NCI-H82 (cell line): ENCODE data around the gene PIAS2.

Experiments
- DNase-seq: peaks from one replicate; lab custom pipeline; 2025; lab: John Stamatoyannopoulos, UW

Gene PIAS2

DNA sequence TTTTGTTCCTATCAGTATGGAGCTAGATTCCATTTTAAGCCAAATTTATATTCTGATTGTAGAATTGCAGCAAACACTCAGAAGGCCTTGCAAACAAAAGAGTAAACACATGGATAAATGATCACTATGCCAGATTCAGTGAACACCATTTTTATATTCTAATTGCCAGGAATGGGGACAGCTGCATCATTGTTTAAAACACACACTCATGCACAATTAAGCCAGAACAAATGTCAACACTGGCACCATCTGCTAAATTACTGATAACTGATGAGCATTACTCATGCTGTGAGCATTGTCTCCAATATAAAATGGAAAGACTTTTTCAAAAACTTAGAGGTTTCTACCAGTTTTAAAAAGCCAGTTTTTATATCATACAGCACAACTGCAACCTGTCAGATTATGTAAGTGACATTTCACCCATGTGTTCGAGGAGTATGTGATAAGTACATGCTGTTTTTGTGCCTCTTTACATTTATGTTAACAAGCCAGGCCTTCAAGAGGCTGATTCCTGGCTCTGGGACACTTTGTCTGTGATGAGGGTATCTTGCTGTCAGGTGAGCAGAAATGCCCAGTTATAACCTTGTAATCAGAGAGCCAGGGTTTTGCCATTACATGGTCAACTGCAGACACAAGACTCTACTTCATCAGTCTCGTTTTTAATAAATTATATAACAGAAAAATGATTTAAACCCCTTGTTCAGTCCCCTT lies 156.1 kb downstream of the PIAS2 start:
- DNase-seq: no peak

DNA sequence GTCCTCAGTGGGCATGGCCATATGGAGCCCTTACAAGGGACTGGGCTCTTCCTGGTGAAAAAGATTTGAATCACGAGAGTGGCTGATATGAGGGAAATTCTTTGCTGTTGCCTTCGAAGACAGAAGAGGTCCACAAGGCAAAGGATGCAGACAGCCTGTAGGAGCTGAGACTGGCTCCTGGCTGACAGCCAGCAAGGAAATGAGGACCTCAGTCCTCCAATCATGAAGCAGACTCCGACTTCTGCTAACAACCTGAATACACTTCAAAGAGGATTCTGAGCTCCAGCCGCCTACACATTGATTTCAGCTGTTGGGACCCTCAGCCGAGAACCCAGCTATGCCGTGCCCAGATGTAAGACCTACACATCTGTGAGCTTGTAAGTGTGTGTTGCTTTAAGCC lies 157.4 kb downstream of the PIAS2 start:
- peak; percentile 46 for DNase-seq

DNA sequence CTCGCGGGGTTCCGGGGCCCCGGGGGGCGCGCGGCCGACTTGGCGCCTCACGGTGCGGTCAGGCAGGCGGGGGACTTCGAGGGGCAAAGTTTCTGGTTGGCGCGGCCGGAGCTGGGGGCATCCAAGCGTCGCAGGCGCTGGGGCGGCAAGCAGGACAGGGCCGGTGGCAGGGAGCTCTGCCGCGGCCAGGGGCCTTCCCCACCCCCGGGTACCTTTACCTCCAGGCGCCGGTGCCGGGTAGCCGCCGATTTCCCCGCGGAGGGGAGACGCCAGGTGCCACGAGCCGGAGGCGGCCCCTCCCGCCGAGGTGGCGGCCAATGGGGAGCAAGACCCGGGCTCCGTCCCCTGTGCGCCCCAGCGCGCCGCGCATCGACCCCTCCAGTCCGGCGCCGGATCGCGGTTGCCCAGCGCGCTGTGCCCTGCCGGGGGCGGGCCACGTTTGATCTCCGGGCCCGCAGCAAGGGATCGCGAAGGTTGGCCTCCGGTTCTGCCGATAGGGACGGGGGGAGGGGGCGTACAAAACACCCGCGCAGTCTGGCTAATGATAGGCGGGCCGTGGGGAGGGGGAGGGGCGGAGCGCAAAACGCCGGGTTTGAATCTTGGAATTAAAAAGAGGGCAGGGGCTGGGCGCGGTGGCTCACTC lies 160.6 kb downstream of the PIAS2 start, which contains the start of gene ST8SIA5:
Gene ST8SIA5 (minus strand): TSS at position 495 of the 643 bp plus-strand sequence. CDS start 545 bp downstream, outside the sequence.
- DNase-seq: peak; percentile 77

DNA sequence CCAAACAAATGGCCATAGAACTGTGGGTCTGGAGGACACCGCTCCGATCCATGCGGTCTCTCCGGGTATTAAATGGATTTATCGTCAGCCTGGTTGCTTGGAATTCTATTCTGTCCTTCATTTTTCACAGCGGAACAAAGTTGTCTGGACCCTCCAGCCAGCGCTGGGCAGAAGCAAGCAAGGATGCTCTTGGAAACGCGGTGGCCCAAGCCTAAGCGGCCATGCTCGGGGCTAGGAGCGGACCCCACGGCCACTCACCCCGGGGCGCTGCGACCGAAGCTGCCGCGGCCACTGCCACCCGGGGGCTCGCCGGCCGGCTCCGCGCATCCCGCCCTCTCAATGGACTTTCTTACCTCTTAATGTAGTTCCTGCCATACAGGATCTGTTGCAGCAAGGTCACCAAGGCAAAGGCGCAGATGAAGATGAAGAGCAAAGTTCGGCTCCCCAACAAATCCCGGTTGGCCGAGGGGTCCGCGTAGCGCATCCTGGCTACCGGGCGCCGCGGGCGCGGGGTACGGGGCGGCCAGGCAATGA lies 161.2 kb downstream of the PIAS2 start:
- DNase-seq: peak; percentile 33

DNA sequence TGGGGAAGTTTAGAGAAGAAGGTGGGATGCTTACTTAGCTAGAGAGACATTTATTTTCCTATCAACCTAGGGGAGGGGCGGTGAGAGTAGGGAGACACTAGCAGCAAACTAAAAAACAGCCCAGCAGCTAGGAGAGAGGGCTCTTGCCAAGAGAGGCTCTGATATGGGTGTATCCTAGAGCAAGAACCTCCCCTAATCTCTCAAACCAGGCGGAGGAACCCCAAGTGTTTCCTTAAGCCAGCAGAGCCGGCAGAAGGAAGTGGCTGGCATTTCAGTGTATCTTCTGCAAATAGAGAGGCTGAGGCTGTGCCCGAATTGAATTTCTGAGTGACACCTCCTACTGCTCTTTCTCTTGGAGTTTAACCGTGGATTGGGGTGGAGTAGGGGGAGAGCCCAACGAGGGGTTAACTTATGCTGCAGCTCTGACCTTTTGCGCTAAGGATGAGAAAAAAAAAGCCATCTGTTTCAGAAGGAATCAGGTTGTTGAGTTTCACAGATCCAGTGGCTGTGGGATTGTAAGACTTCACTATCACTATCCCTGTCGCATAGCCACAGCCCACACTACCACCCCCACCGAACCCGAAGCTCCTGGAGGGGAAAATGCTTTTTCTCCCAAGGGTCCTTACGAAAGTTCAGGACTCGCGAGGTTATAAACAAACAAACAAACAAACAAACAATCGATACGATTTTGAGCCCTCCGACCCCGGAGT lies 161.8 kb downstream of the PIAS2 start:
- peak; percentile 33 for DNase-seq

DNA sequence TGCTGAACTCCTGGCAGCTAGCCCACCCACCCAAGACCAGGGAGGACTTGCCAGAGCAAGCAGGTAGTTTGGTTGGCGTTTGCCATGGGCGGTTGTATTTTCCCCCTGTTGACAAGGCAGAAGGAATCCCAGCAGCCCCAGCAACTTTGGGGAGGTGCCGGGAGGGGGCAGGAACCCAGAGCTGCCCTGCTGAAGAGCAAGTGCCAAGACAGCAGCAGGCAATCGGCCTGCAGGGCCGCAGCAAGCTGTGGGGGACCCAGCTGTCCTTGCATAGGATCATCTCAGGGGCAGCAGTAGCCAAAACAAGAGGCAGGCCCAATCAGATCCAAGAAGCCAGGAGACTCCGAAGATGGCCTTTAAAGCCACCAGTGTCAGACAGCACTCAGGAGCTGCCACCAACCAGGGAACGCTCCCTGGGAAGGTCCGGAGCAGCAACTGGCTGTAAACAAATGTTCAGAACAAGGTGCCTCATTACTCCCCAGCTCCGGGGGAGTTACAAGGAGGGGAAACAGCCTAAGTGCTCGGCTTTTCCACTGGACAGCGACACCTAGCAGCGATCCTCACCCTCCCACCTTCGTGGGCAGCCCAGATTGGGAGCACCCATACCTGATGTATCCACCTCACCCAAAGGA lies 162.5 kb downstream of the PIAS2 start:
- DNase-seq: peak; percentile 41

DNA sequence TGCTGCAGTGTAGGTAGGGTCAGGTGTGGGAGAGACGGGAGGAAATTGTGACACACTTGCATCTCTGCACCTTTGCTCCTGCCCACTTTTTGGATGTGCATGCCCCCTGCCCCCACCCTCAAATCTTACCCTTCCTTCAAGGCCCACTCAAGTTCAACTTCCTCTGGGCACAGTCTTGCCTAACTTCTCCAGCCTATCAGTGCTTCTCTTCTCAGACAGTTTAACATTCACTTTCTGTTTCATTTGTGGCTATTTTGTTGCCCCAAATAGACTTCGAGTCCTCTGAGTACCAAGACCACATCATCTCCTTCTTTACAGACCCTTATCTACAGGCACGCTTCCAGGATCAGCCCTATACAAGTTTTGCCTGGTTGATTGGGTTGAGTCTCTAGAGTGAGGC lies 163.1 kb downstream of the PIAS2 start:
- no peak for DNase-seq
